Fibroblast of mammary gland (primary cell): ENCODE measurements around the gene MAML3.

Experiments
- DNase-seq: peaks from one replicate; pipeline ENCODE4 v3.0.0-alpha.2; 2010; ENCODE audit warnings: low read depth
- H3K4me3 ChIP-seq: 2 replicates; pipeline ENCODE4 v1.5.1; 2011; ENCODE audit warnings: low read depth, mild to moderate bottlenecking, low read length, moderate library complexity; ENCODE audit not compliant: control insufficient read depth
- CTCF ChIP-seq: conservative IDR thresholded peaks from 2 replicates; pipeline ENCODE4 v1.5.1; 2011; ENCODE audit warnings: low read depth, low read length, inconsistent platforms; ENCODE audit not compliant: control insufficient read depth, insufficient read depth

Gene MAML3

DNA sequence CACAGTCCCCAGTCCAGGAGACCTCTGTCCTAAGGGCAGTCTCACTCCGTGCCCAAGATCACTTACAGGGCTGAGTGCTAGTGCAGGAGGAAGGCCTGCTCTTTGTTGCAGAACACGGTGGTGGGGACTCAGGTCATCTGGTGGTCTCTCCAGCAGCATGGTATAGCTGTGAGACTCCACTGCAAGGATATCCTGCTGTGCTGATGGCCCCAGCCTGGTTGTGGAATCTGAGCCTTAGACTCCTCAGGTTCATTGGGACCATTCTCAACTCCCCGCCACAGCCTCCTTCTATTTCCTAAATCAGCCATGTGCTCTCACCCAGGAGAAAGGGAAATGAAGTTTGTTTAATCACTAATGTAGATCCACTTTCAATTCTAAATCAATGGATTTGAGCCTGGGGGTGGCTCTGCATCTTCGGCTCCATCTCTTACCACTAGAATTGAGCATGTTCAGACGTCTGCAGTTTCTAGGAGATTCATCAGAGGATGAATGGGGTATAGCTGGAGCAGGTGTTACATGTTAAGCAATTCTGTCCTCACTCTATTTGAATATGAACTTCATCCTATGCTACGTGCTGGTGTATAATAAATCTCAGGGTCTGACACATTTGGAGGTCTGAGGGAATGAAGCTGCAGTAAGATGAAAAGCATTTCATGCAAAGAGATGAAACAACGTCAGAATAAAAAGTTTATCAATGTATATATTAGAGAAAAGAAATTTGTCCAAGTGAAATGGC is 299.1 kb downstream of the MAML3 start:
- no peak for TF ChIP-seq CTCF
- DNase-seq = no peak

GRCh38 chr4:139853309-139853708 is 300.7 kb downstream of the MAML3 start:
- no peak for TF ChIP-seq CTCF
- no peak for DNase-seq
- no peak overlapping the region for H3K4me3 ChIP-seq

More for the DNA sequence above, 299.1 kb downstream of the MAML3 start:
- H3K4me3 ChIP-seq = no peak overlapping the region

- no peak overlapping the region for H3K4me3 ChIP-seq
- DNase-seq = peak; percentile 12
- TF ChIP-seq CTCF = no peak
These were observed 301.2 kb downstream of the MAML3 start for GRCh38 chr4:139852612-139853269.

GRCh38 chr4:139851639-139852038 is 302.3 kb downstream of the MAML3 start:
- H3K4me3 ChIP-seq = no peak overlapping the region
- TF ChIP-seq CTCF = no peak
- DNase-seq = no peak

DNA sequence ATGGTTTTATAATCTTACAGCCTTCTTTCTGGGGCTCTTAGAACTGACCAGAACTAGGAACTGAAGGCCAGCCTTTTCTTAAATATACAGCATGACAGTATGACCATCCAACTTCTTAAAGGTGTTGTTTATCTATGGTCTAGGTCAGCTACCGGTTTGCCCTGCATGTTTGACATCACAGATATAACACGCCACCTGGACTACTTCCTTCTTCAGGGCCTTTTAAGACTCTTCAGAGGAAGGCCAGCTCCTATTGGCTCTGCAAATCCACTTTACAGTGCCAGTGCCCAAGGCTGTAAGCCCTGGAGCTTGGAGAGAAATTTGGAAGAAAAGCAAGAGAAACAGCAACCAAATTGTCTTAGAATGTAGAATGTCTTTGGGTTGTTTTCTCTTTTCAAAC is 302.9 kb downstream of the MAML3 start:
- TF ChIP-seq CTCF = no peak
- DNase-seq = no peak
- H3K4me3 ChIP-seq = no peak overlapping the region

GRCh38 chr4:139849219-139849618 is 304.8 kb downstream of the MAML3 start:
- no peak for TF ChIP-seq CTCF
- DNase-seq = no peak
- no peak overlapping the region for H3K4me3 ChIP-seq
